GM20000 (cell line): Measurements from ENCODE around the gene CYSTM1.
A peak's percentile ranks its signal among the peaks of the same experiment; 100 is the strongest.
"Not testable (repeated sequence)": the region's sequence is repeated elsewhere in the genome, so short reads cannot be mapped to it uniquely, and the experiment has no call there.

ENCODE experiments used
- DNase-seq: peaks from one replicate; pipeline ENCODE4 v3.0.0; 2012; ENCODE audit warnings: low spot score
- TF ChIP-seq, protein P1 (sequence below): IDR thresholded peaks from 2 replicates; pipeline ENCODE4 v1.5.1; 2012; ENCODE audit warnings: mild to moderate bottlenecking, control low read depth; ENCODE audit errors: extremely low read depth, missing control alignments

CYSTM1 gene

GRCh38 chr5:140150201-140150600 is 24.8 kb upstream of the CYSTM1 start:
- TF ChIP-seq, protein P1, sequence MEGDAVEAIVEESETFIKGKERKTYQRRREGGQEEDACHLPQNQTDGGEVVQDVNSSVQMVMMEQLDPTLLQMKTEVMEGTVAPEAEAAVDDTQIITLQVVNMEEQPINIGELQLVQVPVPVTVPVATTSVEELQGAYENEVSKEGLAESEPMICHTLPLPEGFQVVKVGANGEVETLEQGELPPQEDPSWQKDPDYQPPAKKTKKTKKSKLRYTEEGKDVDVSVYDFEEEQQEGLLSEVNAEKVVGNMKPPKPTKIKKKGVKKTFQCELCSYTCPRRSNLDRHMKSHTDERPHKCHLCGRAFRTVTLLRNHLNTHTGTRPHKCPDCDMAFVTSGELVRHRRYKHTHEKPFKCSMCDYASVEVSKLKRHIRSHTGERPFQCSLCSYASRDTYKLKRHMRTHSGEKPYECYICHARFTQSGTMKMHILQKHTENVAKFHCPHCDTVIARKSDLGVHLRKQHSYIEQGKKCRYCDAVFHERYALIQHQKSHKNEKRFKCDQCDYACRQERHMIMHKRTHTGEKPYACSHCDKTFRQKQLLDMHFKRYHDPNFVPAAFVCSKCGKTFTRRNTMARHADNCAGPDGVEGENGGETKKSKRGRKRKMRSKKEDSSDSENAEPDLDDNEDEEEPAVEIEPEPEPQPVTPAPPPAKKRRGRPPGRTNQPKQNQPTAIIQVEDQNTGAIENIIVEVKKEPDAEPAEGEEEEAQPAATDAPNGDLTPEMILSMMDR = no peak
- no peak for DNase-seq

DNA sequence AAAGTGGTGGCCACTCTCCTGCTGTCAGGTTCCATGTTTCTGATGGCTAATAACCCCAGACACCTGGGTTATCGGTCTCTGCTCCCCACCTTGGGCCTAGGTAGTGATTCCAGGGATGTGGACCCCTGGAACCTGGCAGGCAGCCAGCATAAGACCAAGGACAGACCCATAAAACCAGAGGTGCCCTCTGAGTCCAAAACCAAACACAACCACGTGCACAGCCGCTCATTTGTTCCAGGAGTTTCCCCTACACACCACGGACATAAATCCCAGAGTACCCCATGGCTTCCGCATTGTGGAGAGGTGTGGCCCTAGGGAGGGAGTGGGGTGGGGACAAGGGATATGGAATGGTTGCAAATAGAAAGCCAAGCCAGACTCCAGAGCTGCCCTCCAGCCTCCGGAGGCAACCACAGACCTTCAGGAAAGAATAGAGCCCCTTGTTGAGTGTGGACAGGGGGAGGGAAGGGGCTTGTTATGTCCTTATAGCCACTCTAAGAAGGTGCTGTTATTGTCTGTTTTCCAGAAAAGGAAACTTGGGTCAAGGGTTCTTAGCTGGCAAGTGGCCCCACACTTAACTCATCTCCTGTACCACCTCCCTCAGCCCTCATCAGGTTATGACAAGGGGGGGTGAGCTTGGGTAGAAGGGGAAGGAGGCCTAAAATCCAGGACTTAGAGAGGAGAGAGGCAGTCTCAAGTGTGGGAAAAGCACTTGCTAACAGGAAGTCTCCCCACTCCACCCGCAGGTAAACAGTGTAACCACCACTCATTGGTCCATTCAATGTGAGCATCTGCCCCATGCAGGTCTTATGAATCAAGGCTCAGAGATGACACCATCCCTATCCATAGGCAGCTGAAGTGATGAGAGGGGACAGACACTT is 23.6 kb upstream of the CYSTM1 start:
- TF ChIP-seq, protein P1 = no peak
- DNase-seq = no peak

GRCh38 chr5:140152022-140152999 is 22.7 kb upstream of the CYSTM1 start:
- TF ChIP-seq, protein P1 = no peak
- no peak for DNase-seq

DNA sequence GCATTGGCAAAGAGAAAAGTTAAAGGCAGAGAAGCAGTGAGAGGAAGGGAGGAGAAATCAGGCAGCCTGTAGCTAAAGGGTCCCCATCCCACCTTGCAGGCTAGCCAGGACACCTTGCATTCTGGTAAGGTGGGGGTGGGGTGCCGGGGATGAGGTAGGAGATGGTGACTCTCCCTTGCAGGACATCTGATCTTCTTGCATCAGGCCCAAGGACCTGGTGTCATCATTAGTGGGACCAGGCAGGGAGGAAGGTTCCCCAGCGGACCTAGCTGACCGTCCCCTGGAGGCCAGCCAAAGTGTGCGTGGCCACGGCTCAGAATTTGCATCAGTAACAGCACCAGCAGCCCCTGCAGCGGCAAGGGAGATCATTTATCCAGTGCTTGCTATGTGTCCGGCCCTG is 21.7 kb upstream of the CYSTM1 start:
- TF ChIP-seq, protein P1 = no peak
- DNase-seq = no peak

DNA sequence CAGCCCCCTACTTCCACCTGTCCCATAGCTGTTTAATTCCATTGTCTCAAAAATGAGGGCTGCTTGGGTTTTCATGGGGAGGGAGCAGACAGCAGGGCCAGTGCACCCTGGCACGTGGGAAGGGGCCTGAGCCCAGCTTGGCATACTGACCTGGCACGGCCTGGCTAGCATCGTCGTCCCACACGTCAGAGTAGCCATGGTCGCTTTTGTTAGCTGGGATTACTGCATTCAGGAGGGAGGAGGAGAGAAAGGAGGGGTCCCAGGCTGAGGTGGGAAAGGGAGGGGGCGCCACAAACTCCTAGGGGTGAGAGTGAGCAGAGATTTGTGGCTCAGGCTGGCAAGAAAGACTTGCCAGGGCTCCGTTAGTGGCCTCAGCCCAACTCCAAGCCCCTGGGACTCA is 21.1 kb upstream of the CYSTM1 start:
- DNase-seq = no peak
- TF ChIP-seq, protein P1 = no peak

GRCh38 chr5:140154710-140155381 is 20.1 kb upstream of the CYSTM1 start:
- not testable (repeated sequence) for DNase-seq

DNA sequence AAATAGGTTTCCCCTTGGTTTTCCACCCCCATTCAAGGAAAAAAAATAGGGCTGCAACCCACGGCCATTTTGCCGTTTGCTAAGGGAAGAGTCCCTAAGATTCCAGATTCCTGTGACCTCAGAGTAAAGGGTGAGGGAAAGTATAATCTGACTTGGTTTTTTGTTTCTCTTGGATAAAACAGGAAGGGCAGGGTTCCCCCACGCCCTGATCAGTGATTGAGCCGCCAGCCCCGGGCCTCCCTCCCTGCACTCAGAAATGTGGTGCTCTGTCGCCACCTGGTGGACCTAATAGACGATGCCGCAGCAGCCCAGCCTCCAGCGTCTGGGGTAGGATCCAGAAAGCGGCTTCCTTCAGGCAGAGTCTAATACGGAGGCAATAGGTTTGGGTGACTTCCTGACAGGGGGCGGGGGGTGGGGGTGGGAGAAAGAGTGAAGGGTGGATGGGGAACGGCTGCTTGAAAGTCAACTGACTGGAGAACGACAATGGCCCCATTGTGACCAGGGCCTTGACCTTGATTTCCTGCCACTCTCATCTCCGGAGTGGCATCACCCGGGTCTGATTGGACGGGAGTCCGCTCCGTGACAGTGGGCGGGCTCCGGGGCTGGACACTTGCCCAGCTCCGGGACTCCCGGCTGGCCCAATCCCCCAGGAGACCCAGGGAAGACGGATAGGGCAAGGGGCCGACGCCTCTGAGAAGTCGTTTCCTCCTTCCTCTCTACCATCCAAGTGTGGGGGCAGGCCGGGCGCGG is 17.8 kb upstream of the CYSTM1 start:
- TF ChIP-seq, protein P1 = peak; percentile 94
- peak; percentile 88 for DNase-seq
